ENCODE measurements around the gene MROH7. TPM values are rescaled to one million over a fixed set of nuclear protein-coding genes. Genes with fewer than 3 reads are reported as not detected.

Gene MROH7
- total RNA-seq, 4 donors from 2014 or later, result 11.6 to 20.8 (median 14.8) TPM

GRCh38 chr1:54683453-54683852 is 41.9 kb downstream of the MROH7 start:
- Histone ChIP-seq H3K4me3 (no peak overlapping the region), H3K36me3 (peaks cover 0 to 57% (median 16%) of the 10 kb centered on the region in 4 donors), H3K4me1 (peaks cover 0 to 8% (median 3%) of the 10 kb centered on the region in 4 donors), H3K27ac (replicated peaks in 1 of 4) (no peak overlapping the region), H3K9me3 (no peaks in the 10 kb centered on the region), H3K27me3 (no peaks in the 10 kb centered on the region)
- intact Hi-C loops (cut with DNase I), result no loop called here
- TF ChIP-seq CTCF (IDR thresholded peaks at IDR 0.05), result no peak
- no peak for TF ChIP-seq POLR2A (IDR thresholded peaks at IDR 0.05; ENCODE audit: low read depth)
- no peak for TF ChIP-seq POLR2AphosphoS5 (IDR thresholded peaks at IDR 0.05)
- no peak for TF ChIP-seq EP300 (IDR thresholded peaks at IDR 0.05)
- no peak for DNase-seq (ENCODE audit: extremely low spot score)
- WGBS, result 90% methylated on average over 6 of the region's 6 CpGs

- TF ChIP-seq POLR2A (IDR thresholded peaks at IDR 0.05; ENCODE audit: low read depth), result no peak
- no peak for TF ChIP-seq POLR2AphosphoS5 (IDR thresholded peaks at IDR 0.05)
- TF ChIP-seq EP300 (IDR thresholded peaks at IDR 0.05), result no peak
- TF ChIP-seq CTCF (IDR thresholded peaks at IDR 0.05), result no peak
- intact Hi-C loops (cut with DNase I), result no loop called here
- Histone ChIP-seq H3K27me3 (no peaks in the 10 kb centered on the region), H3K4me3 (no peak overlapping the region), H3K4me1 (peaks cover 0 to 8% (median 3%) of the 10 kb centered on the region in 4 donors), H3K36me3 (peaks cover 0 to 43% (median 12%) of the 10 kb centered on the region in 4 donors), H3K9me3 (no peaks in the 10 kb centered on the region), H3K27ac (replicated peaks in 1 of 4) (no peak overlapping the region)
- WGBS, result 85% methylated on average over 3 of the region's 4 CpGs
- no peak for DNase-seq (ENCODE audit: extremely low spot score)
Measured at GRCh38 chr1:54685335-54685905, 43.8 kb downstream of the MROH7 start.

GRCh38 chr1:54686155-54686554 is 44.6 kb downstream of the MROH7 start:
- peaks cover 0 to 4% (median 1%) of the 10 kb centered on the region in 4 donors for H3K4me1 ChIP-seq
- no peak overlapping the region for H3K4me3 ChIP-seq
- 90% methylated on average over 9 of the region's 11 CpGs for WGBS
- H3K27ac ChIP-seq (replicated peaks in 1 of 4), result no peak overlapping the region
- peaks cover 0 to 41% (median 12%) of the 10 kb centered on the region in 4 donors for H3K36me3 ChIP-seq
- TF ChIP-seq POLR2AphosphoS5 (IDR thresholded peaks at IDR 0.05) (no peak), EP300 (IDR thresholded peaks at IDR 0.05) (no peak), CTCF (IDR thresholded peaks at IDR 0.05) (no peak), POLR2A (IDR thresholded peaks at IDR 0.05; ENCODE audit: low read depth) (no peak)
- intact Hi-C loops (cut with DNase I), result no loop called here
- DNase-seq (ENCODE audit: extremely low spot score), result no peak
- no peaks in the 10 kb centered on the region for H3K9me3 ChIP-seq
- H3K27me3 ChIP-seq, result no peaks in the 10 kb centered on the region

GRCh38 chr1:54694771-54695170 is 53.2 kb downstream of the MROH7 start:
- Histone ChIP-seq H3K27ac (replicated peaks in 1 of 4) (no peak overlapping the region), H3K4me3 (no peak overlapping the region), H3K27me3 (no peaks in the 10 kb centered on the region), H3K4me1 (no peaks in the 10 kb centered on the region), H3K36me3 (peaks cover 8 to 43% (median 23%) of the 10 kb centered on the region in 4 donors), H3K9me3 (no peaks in the 10 kb centered on the region)
- WGBS, result 76% methylated on average over 8 of the region's 8 CpGs
- TF ChIP-seq POLR2AphosphoS5 (IDR thresholded peaks at IDR 0.05), result no peak
- no peak for TF ChIP-seq EP300 (IDR thresholded peaks at IDR 0.05)
- no peak for TF ChIP-seq POLR2A (IDR thresholded peaks at IDR 0.05; ENCODE audit: low read depth)
- TF ChIP-seq CTCF (IDR thresholded peaks at IDR 0.05), result no peak
- DNase-seq (ENCODE audit: extremely low spot score), result no peak
- intact Hi-C loops (cut with DNase I), result no loop called here

GRCh38 chr1:54695221-54695620 is 53.6 kb downstream of the MROH7 start:
- no peaks in the 10 kb centered on the region for H3K9me3 ChIP-seq
- 96% methylated on average over 15 of the region's 15 CpGs for WGBS
- H3K4me1 ChIP-seq, result no peaks in the 10 kb centered on the region
- intact Hi-C loops (cut with DNase I), result no loop called here
- H3K4me3 ChIP-seq, result no peak overlapping the region
- no peak overlapping the region for H3K27ac ChIP-seq (replicated peaks in 1 of 4)
- H3K36me3 ChIP-seq, result peaks cover 8 to 47% (median 25%) of the 10 kb centered on the region in 4 donors
- no peak for DNase-seq (ENCODE audit: extremely low spot score)
- TF ChIP-seq CTCF (IDR thresholded peaks at IDR 0.05) (no peak), POLR2AphosphoS5 (IDR thresholded peaks at IDR 0.05) (no peak)
- H3K27me3 ChIP-seq, result no peaks in the 10 kb centered on the region

All from esophagus muscularis mucosa (tissue), 4 donors.